Liver (tissue), 2 donors: ENCODE results near the gene GADL1.

Experiments used
- REST ChIP-seq: IDR thresholded peaks from 2 replicates; pipeline ENCODE4 v1.6.1; 2016; ENCODE audit warnings: antibody characterized with exemption, mild to moderate bottlenecking
- TF ChIP-seq, protein P1 (sequence below): fragments of 150-350 bp; IDR thresholded peaks from 2 replicates; pipeline ENCODE4 v1.5.1; 2017; ENCODE audit warnings: improper control_type of control experiment, low read depth, low read length; ENCODE audit not compliant: missing input control
- TF ChIP-seq, protein P2 (sequence below): IDR thresholded peaks from 2 replicates; pipeline ENCODE4 v1.6.1; 2016; ENCODE audit warnings: antibody characterized with exemption
- donor health status: healthy.

GRCh38 chr3:30790150-30790549, 104.3 kb downstream of the GADL1 start:
- TF ChIP-seq, protein P1, sequence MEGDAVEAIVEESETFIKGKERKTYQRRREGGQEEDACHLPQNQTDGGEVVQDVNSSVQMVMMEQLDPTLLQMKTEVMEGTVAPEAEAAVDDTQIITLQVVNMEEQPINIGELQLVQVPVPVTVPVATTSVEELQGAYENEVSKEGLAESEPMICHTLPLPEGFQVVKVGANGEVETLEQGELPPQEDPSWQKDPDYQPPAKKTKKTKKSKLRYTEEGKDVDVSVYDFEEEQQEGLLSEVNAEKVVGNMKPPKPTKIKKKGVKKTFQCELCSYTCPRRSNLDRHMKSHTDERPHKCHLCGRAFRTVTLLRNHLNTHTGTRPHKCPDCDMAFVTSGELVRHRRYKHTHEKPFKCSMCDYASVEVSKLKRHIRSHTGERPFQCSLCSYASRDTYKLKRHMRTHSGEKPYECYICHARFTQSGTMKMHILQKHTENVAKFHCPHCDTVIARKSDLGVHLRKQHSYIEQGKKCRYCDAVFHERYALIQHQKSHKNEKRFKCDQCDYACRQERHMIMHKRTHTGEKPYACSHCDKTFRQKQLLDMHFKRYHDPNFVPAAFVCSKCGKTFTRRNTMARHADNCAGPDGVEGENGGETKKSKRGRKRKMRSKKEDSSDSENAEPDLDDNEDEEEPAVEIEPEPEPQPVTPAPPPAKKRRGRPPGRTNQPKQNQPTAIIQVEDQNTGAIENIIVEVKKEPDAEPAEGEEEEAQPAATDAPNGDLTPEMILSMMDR: no peak
- TF ChIP-seq REST: no peak
- TF ChIP-seq, protein P2, sequence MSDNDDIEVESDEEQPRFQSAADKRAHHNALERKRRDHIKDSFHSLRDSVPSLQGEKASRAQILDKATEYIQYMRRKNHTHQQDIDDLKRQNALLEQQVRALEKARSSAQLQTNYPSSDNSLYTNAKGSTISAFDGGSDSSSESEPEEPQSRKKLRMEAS: no peak
